Liver (tissue), 3 donors: ENCODE data around the gene ATP2C2.

ENCODE experiments used
- RXRA ChIP-seq, 2 donors: IDR thresholded peaks; 2 replicates each; pipeline ENCODE4 v1.6.1; 2017 to 2018; ENCODE audit warnings: antibody characterized with exemption in 2 of 2, mild to moderate bottlenecking in 1 of 2
- YY1 ChIP-seq: IDR thresholded peaks from 2 replicates; pipeline ENCODE4 v1.6.1; 2016; ENCODE audit warnings: antibody characterized with exemption, mild to moderate bottlenecking
- TF ChIP-seq, protein P1 (sequence below): fragments of 150-350 bp; IDR thresholded peaks from 2 replicates; pipeline ENCODE4 v1.5.1; 2017; ENCODE audit warnings: improper control_type of control experiment, low read depth, low read length; ENCODE audit not compliant: missing input control
- TF ChIP-seq, protein P2 (sequence below): IDR thresholded peaks from 2 replicates; pipeline ENCODE4 v1.6.1; 2016; ENCODE audit warnings: antibody characterized with exemption
- donor health status: healthy.
- donor health status: healthy.

DNA sequence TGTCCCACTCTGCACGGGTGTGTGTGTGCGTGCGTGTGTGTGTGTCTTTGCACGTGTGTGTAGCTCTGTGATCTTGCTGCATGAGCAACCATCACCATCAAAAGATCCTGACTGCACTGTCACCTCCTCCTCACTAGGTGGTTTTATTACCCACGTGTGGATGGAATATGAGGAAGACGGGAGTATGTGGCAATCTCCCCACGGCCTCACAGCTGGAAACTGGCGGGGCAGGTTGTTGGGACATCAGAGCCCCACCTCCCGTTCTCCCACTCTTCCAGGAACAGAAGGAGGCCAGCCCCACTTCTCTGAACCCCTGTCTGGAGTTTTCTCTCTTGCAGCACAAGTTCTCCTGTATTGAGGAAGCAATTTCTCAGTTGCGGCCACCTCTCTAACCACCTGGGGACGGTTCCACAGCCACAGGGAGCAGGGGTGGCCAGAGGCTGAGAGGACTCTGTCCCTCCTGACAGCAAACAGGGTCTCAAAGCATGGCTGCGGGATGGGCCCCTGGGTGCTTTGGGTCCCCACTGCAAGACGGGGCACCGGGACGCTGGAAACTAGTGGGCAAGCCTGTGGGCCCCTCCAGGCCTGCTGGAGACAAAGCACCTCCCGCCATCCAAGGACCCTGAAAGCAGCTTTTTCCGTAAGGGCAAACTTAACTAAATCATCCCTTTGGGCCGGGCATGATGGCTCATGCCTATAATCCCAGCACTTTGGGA, 27.9 kb upstream of the ATP2C2 start:
- TF ChIP-seq, protein P1, sequence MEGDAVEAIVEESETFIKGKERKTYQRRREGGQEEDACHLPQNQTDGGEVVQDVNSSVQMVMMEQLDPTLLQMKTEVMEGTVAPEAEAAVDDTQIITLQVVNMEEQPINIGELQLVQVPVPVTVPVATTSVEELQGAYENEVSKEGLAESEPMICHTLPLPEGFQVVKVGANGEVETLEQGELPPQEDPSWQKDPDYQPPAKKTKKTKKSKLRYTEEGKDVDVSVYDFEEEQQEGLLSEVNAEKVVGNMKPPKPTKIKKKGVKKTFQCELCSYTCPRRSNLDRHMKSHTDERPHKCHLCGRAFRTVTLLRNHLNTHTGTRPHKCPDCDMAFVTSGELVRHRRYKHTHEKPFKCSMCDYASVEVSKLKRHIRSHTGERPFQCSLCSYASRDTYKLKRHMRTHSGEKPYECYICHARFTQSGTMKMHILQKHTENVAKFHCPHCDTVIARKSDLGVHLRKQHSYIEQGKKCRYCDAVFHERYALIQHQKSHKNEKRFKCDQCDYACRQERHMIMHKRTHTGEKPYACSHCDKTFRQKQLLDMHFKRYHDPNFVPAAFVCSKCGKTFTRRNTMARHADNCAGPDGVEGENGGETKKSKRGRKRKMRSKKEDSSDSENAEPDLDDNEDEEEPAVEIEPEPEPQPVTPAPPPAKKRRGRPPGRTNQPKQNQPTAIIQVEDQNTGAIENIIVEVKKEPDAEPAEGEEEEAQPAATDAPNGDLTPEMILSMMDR = no peak
- TF ChIP-seq YY1 (no peak), RXRA (IDR thresholded peaks at IDR 0.05) (no peak)
- TF ChIP-seq, protein P2, sequence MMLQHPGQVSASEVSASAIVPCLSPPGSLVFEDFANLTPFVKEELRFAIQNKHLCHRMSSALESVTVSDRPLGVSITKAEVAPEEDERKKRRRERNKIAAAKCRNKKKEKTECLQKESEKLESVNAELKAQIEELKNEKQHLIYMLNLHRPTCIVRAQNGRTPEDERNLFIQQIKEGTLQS = no peak
